ENCODE data around the gene NANS.

GRCh38 chr9:98071737-98072136, 15.2 kb downstream of the NANS start:
- TF ChIP-seq, protein P1, sequence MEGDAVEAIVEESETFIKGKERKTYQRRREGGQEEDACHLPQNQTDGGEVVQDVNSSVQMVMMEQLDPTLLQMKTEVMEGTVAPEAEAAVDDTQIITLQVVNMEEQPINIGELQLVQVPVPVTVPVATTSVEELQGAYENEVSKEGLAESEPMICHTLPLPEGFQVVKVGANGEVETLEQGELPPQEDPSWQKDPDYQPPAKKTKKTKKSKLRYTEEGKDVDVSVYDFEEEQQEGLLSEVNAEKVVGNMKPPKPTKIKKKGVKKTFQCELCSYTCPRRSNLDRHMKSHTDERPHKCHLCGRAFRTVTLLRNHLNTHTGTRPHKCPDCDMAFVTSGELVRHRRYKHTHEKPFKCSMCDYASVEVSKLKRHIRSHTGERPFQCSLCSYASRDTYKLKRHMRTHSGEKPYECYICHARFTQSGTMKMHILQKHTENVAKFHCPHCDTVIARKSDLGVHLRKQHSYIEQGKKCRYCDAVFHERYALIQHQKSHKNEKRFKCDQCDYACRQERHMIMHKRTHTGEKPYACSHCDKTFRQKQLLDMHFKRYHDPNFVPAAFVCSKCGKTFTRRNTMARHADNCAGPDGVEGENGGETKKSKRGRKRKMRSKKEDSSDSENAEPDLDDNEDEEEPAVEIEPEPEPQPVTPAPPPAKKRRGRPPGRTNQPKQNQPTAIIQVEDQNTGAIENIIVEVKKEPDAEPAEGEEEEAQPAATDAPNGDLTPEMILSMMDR (conservative IDR thresholded peaks at IDR 0.05 in 1 of 2, IDR thresholded peaks at IDR 0.05 in 1 of 2; ENCODE audit: extremely low read depth in 1 of 2, insufficient read depth in 1 of 2, low read depth in 1 of 2, low read length in 2 of 2) = no peak
- TF ChIP-seq EZH2 (IDR thresholded peaks at IDR 0.05; ENCODE audit: borderline replicate concordance, low read length) = no peak

Measured in mammary epithelial cell (primary cell).